Measurements from ENCODE around the gene KAZN.
A peak's percentile ranks its signal among the peaks of the same experiment; 100 is the strongest.

Gene KAZN

GRCh38 chr1:15034656-15035055 lies 436.2 kb downstream of the KAZN start:
- no peak for DNase-seq
- 97% methylated on average over 16 of the region's 16 CpGs for WGBS
- no peak overlapping the region for H4K8ac ChIP-seq (ENCODE audit: low read length)
- no peak overlapping the region for H2BK12ac ChIP-seq (ENCODE audit: low read length in 2 of 2)
- no peak overlapping the region for H3K14ac ChIP-seq (ENCODE audit: low read length in 2 of 2)
- H3K79me1 ChIP-seq (replicated peaks; ENCODE audit: low read length, poor library complexity, severe bottlenecking): peaks cover 12% of the 10 kb centered on the region
- H3K4me2 ChIP-seq (ENCODE audit: low read length, poor library complexity, severe bottlenecking): no peak overlapping the region
- peak overlapping the region; percentile 17 for H2AK5ac ChIP-seq (ENCODE audit: low read length, severe bottlenecking)
- H4K91ac ChIP-seq (ENCODE audit: low read length): no peak overlapping the region
- H3K23ac ChIP-seq (ENCODE audit: low read length in 2 of 2): no peak overlapping the region
- no peak overlapping the region for H3K4ac ChIP-seq (ENCODE audit: low read depth in 1 of 2, low read length in 2 of 2)
- H3K27me3 ChIP-seq (ENCODE audit: control insufficient read depth in 1 of 2, insufficient read depth in 1 of 2, low read length in 2 of 2): no peaks in the 10 kb centered on the region
- no peak overlapping the region for H3K18ac ChIP-seq (ENCODE audit: low read depth in 1 of 2, low read length in 2 of 2)
- H3K36me3 ChIP-seq (ENCODE audit: control insufficient read depth in 1 of 2, insufficient read depth in 2 of 2, low read depth in 1 of 2, low read length in 2 of 2): peaks cover 24 to 28% of the 10 kb centered on the region in 2 experiments
- H2BK5ac ChIP-seq (ENCODE audit: low read depth, low read length, poor library complexity, severe bottlenecking): no peak overlapping the region
- H2BK15ac ChIP-seq (ENCODE audit: low read depth, poor library complexity, severe bottlenecking): no peak overlapping the region
- H3K27ac ChIP-seq (ENCODE audit: low read length, poor library complexity, severe bottlenecking): no peak overlapping the region
- no peak overlapping the region for H3K4me3 ChIP-seq (ENCODE audit: insufficient read depth in 1 of 2, low read depth in 1 of 2, low read length in 2 of 2)
- peaks cover 28% of the 10 kb centered on the region for H3K4me1 ChIP-seq (ENCODE audit: control insufficient read depth, insufficient read depth, low read depth, low read length)
- no peak overlapping the region for H2BK120ac ChIP-seq (ENCODE audit: low read depth, low read length)
- no peak overlapping the region for H2AFZ ChIP-seq (ENCODE audit: low read depth, low read length)
- no peaks in the 10 kb centered on the region for H3K9me3 ChIP-seq (ENCODE audit: control insufficient read depth, low read length)
- H3K9ac ChIP-seq (ENCODE audit: low read length): no peak overlapping the region

GRCh38 chr1:15035236-15035635 lies 436.8 kb downstream of the KAZN start:
- Histone ChIP-seq H3K14ac (ENCODE audit: low read length in 2 of 2) (no peak overlapping the region), H4K91ac (ENCODE audit: low read length) (no peak overlapping the region), H3K4me2 (ENCODE audit: low read length, poor library complexity, severe bottlenecking) (no peak overlapping the region), H4K8ac (ENCODE audit: low read length) (no peak overlapping the region), H3K18ac (ENCODE audit: low read depth in 1 of 2, low read length in 2 of 2) (no peak overlapping the region), H2BK5ac (ENCODE audit: low read depth, low read length, poor library complexity, severe bottlenecking) (no peak overlapping the region), H2BK120ac (ENCODE audit: low read depth, low read length) (no peak overlapping the region), H3K4ac (ENCODE audit: low read depth in 1 of 2, low read length in 2 of 2) (no peak overlapping the region), H2BK12ac (ENCODE audit: low read length in 2 of 2) (no peak overlapping the region), H3K79me1 (replicated peaks; ENCODE audit: low read length, poor library complexity, severe bottlenecking) (peaks cover 14% of the 10 kb centered on the region), H2BK15ac (ENCODE audit: low read depth, poor library complexity, severe bottlenecking) (no peak overlapping the region), H3K27ac (ENCODE audit: low read length, poor library complexity, severe bottlenecking) (no peak overlapping the region), H3K27me3 (ENCODE audit: control insufficient read depth in 1 of 2, insufficient read depth in 1 of 2, low read length in 2 of 2) (no peaks in the 10 kb centered on the region), H3K9ac (ENCODE audit: low read length) (no peak overlapping the region), H3K4me1 (ENCODE audit: control insufficient read depth, insufficient read depth, low read depth, low read length) (peaks cover 24% of the 10 kb centered on the region), H3K4me3 (ENCODE audit: insufficient read depth in 1 of 2, low read depth in 1 of 2, low read length in 2 of 2) (no peak overlapping the region), H2AFZ (ENCODE audit: low read depth, low read length) (no peak overlapping the region), H3K36me3 (ENCODE audit: control insufficient read depth in 1 of 2, insufficient read depth in 2 of 2, low read depth in 1 of 2, low read length in 2 of 2) (peaks cover 24 to 31% of the 10 kb centered on the region in 2 experiments), H3K9me3 (ENCODE audit: control insufficient read depth, low read length) (no peaks in the 10 kb centered on the region), H3K23ac (ENCODE audit: low read length in 2 of 2) (no peak overlapping the region), H2AK5ac (ENCODE audit: low read length, severe bottlenecking) (peak overlapping the region; percentile 17)
- no peak for DNase-seq
- WGBS: 81% methylated on average over 1 of the region's 3 CpGs

GRCh38 chr1:15036101-15036500 lies 437.6 kb downstream of the KAZN start:
- Histone ChIP-seq H3K4me1 (ENCODE audit: control insufficient read depth, insufficient read depth, low read depth, low read length) (peaks cover 16% of the 10 kb centered on the region), H3K9me3 (ENCODE audit: control insufficient read depth, low read length) (no peaks in the 10 kb centered on the region), H2BK5ac (ENCODE audit: low read depth, low read length, poor library complexity, severe bottlenecking) (no peak overlapping the region), H3K14ac (ENCODE audit: low read length in 2 of 2) (no peak overlapping the region), H2BK120ac (ENCODE audit: low read depth, low read length) (no peak overlapping the region), H3K23ac (ENCODE audit: low read length in 2 of 2) (no peak overlapping the region), H2AFZ (ENCODE audit: low read depth, low read length) (no peak overlapping the region), H3K27me3 (ENCODE audit: control insufficient read depth in 1 of 2, insufficient read depth in 1 of 2, low read length in 2 of 2) (no peaks in the 10 kb centered on the region), H3K9ac (ENCODE audit: low read length) (no peak overlapping the region), H4K8ac (ENCODE audit: low read length) (no peak overlapping the region), H3K36me3 (ENCODE audit: control insufficient read depth in 1 of 2, insufficient read depth in 2 of 2, low read depth in 1 of 2, low read length in 2 of 2) (peaks cover 24 to 32% of the 10 kb centered on the region in 2 experiments), H3K4ac (ENCODE audit: low read depth in 1 of 2, low read length in 2 of 2) (no peak overlapping the region), H2AK5ac (ENCODE audit: low read length, severe bottlenecking) (no peak overlapping the region), H3K18ac (ENCODE audit: low read depth in 1 of 2, low read length in 2 of 2) (no peak overlapping the region), H3K4me2 (ENCODE audit: low read length, poor library complexity, severe bottlenecking) (no peak overlapping the region), H3K79me1 (replicated peaks; ENCODE audit: low read length, poor library complexity, severe bottlenecking) (peaks cover 14% of the 10 kb centered on the region), H3K4me3 (ENCODE audit: insufficient read depth in 1 of 2, low read depth in 1 of 2, low read length in 2 of 2) (no peak overlapping the region), H2BK15ac (ENCODE audit: low read depth, poor library complexity, severe bottlenecking) (no peak overlapping the region), H2BK12ac (ENCODE audit: low read length in 2 of 2) (no peak overlapping the region), H3K27ac (ENCODE audit: low read length, poor library complexity, severe bottlenecking) (no peak overlapping the region), H4K91ac (ENCODE audit: low read length) (no peak overlapping the region)
- DNase-seq: no peak
- 94% methylated on average over 8 of the region's 10 CpGs for WGBS

GRCh38 chr1:15038232-15039016 lies 439.9 kb downstream of the KAZN start:
- 90% methylated on average over 4 of the region's 7 CpGs for WGBS
- H3K4me3 ChIP-seq (ENCODE audit: insufficient read depth in 1 of 2, low read depth in 1 of 2, low read length in 2 of 2): no peak overlapping the region
- peaks cover 15% of the 10 kb centered on the region for H3K4me1 ChIP-seq (ENCODE audit: control insufficient read depth, insufficient read depth, low read depth, low read length)
- no peak overlapping the region for H4K91ac ChIP-seq (ENCODE audit: low read length)
- DNase-seq: peak; percentile 20
- H3K9me3 ChIP-seq (ENCODE audit: control insufficient read depth, low read length): no peaks in the 10 kb centered on the region
- H2BK12ac ChIP-seq (ENCODE audit: low read length in 2 of 2): no peak overlapping the region
- H2BK15ac ChIP-seq (ENCODE audit: low read depth, poor library complexity, severe bottlenecking): no peak overlapping the region
- no peak overlapping the region for H2BK5ac ChIP-seq (ENCODE audit: low read depth, low read length, poor library complexity, severe bottlenecking)
- no peak overlapping the region for H3K23ac ChIP-seq (ENCODE audit: low read length in 2 of 2)
- no peak overlapping the region for H4K8ac ChIP-seq (ENCODE audit: low read length)
- H2AK5ac ChIP-seq (ENCODE audit: low read length, severe bottlenecking): no peak overlapping the region
- H3K9ac ChIP-seq (ENCODE audit: low read length): no peak overlapping the region
- no peak overlapping the region for H3K4me2 ChIP-seq (ENCODE audit: low read length, poor library complexity, severe bottlenecking)
- H3K79me1 ChIP-seq (replicated peaks; ENCODE audit: low read length, poor library complexity, severe bottlenecking): peaks cover 25% of the 10 kb centered on the region
- H3K4ac ChIP-seq (ENCODE audit: low read depth in 1 of 2, low read length in 2 of 2): no peak overlapping the region
- no peak overlapping the region for H2BK120ac ChIP-seq (ENCODE audit: low read depth, low read length)
- H3K36me3 ChIP-seq (ENCODE audit: control insufficient read depth in 1 of 2, insufficient read depth in 2 of 2, low read depth in 1 of 2, low read length in 2 of 2): peaks cover 24 to 39% of the 10 kb centered on the region in 2 experiments
- no peak overlapping the region for H3K14ac ChIP-seq (ENCODE audit: low read length in 2 of 2)
- H2AFZ ChIP-seq (ENCODE audit: low read depth, low read length): no peak overlapping the region
- H3K27ac ChIP-seq (ENCODE audit: low read length, poor library complexity, severe bottlenecking): no peak overlapping the region
- no peak overlapping the region for H3K18ac ChIP-seq (ENCODE audit: low read depth in 1 of 2, low read length in 2 of 2)
- H3K27me3 ChIP-seq (ENCODE audit: control insufficient read depth in 1 of 2, insufficient read depth in 1 of 2, low read length in 2 of 2): no peaks in the 10 kb centered on the region
